Thoracic aorta (tissue), 2 donors: ENCODE data around the gene MN1. TPM values are rescaled to one million over a fixed set of nuclear protein-coding genes. Genes with fewer than 3 reads are reported as not detected.
A peak's percentile ranks its signal among the peaks of the same experiment; 100 is the strongest.

Experiments used
- ATAC-seq: fragments of 150-250 bp; one replicate; pipeline ENCODE4 v1.8.0; 2017; ENCODE audit warnings: low read depth; ENCODE audit not compliant: insufficient number of reproducible peaks, low FRiP score
- DNase-seq: peaks from one replicate; pipeline ENCODE4 v3.0.0-alpha.2; 2020; ENCODE audit warnings: low spot score
- H3K27ac ChIP-seq, 2 donors: fragments of 200-600 bp; sonication (generic); 1 replicate in 1 of 2; 2 replicates in 1 of 2; pipeline ENCODE4 v1.5.1; 2016; ENCODE audit warnings: mild to moderate bottlenecking in 2 of 2, moderate library complexity in 2 of 2
- H3K27me3 ChIP-seq: fragments of 200-600 bp; sonication (generic); replicated peaks from 2 replicates; pipeline ENCODE4 v1.6.0; 2016; ENCODE audit warnings: mild to moderate bottlenecking; ENCODE audit not compliant: insufficient read depth
- H3K36me3 ChIP-seq: fragments of 200-600 bp; sonication (generic); one replicate; pipeline ENCODE4 v1.5.1; 2016
- H3K4me1 ChIP-seq, 2 donors: fragments of 200-600 bp; sonication (generic); 1 replicate in 1 of 2; 2 replicates in 1 of 2; pipeline versions ENCODE4 v1.5.1 to v1.6.0; 2016; ENCODE audit warnings: low read depth in 2 of 2, mild to moderate bottlenecking in 1 of 2; ENCODE audit not compliant: control insufficient read depth in 1 of 2
- H3K4me3 ChIP-seq: fragments of 200-600 bp; sonication (generic); 2 replicates; pipeline ENCODE4 v1.5.1; 2016; ENCODE audit warnings: mild to moderate bottlenecking
- H3K9me3 ChIP-seq: fragments of 200-600 bp; sonication (generic); 2 replicates; pipeline ENCODE4 v1.5.1; 2016
- total RNA-seq, 2 donors: library from RNA; depleted of rRNA; stranded (reverse); fragments of >200 nt; gene quantifications; one replicate each; pipeline versions ENCODE4 v1.1.0 to v1.2.3, GENCODE V29; 2016
- TF ChIP-seq, protein P1 (sequence below): fragments of 200-600 bp; sonication (generic); IDR thresholded peaks from one replicate; pipeline ENCODE4 v1.5.1; 2019; ENCODE audit warnings: antibody characterized with exemption

Gene MN1
- total RNA-seq, 2 donors from 2014 or later, result 30.1 to 39.8 TPM

GRCh38 chr22:27795696-27796517 lies 5.6 kb downstream of the MN1 start:
- Histone ChIP-seq H3K27me3 (no peaks in the 10 kb centered on the region), H3K4me1 (peaks cover 7 to 65% of the 10 kb centered on the region in 2 donors), H3K36me3 (no peaks in the 10 kb centered on the region), H3K27ac (peak overlapping the region; percentile 78 to 95), H3K4me3 (peak overlapping the region; percentile 84), H3K9me3 (no peaks in the 10 kb centered on the region)
- DNase-seq, result no peak
- TF ChIP-seq, protein P1, sequence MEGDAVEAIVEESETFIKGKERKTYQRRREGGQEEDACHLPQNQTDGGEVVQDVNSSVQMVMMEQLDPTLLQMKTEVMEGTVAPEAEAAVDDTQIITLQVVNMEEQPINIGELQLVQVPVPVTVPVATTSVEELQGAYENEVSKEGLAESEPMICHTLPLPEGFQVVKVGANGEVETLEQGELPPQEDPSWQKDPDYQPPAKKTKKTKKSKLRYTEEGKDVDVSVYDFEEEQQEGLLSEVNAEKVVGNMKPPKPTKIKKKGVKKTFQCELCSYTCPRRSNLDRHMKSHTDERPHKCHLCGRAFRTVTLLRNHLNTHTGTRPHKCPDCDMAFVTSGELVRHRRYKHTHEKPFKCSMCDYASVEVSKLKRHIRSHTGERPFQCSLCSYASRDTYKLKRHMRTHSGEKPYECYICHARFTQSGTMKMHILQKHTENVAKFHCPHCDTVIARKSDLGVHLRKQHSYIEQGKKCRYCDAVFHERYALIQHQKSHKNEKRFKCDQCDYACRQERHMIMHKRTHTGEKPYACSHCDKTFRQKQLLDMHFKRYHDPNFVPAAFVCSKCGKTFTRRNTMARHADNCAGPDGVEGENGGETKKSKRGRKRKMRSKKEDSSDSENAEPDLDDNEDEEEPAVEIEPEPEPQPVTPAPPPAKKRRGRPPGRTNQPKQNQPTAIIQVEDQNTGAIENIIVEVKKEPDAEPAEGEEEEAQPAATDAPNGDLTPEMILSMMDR, result no peak
- ATAC-seq, result no peak

DNA sequence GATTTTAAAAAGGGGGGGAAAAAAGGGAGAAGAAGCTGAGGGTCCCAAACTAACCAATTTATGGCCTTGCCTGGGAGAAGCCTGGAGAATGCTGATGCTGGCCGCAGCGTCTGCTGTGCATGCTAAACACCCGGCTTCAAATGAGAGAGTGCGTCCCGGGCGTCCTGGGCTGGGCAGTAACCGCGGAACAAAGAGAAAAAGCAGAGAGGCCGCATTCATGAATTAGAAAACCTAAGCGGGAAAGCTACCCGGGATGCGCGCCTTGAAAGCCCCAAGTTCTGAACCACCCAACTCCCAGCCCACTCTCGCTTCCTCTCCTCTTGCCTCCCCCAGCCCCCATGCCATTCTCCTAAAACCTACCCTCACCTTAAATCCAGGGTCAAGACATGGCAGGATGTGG lies 6.5 kb downstream of the MN1 start:
- H3K36me3 ChIP-seq, result no peaks in the 10 kb centered on the region
- H3K9me3 ChIP-seq, result no peaks in the 10 kb centered on the region
- DNase-seq, result no peak
- peak overlapping the region; percentile 78 to 95 for H3K27ac ChIP-seq
- peak overlapping the region; percentile 84 for H3K4me3 ChIP-seq
- ATAC-seq, result no peak
- H3K27me3 ChIP-seq, result no peaks in the 10 kb centered on the region
- peaks cover 9 to 73% of the 10 kb centered on the region in 2 donors for H3K4me1 ChIP-seq
- TF ChIP-seq, protein P1, result no peak

DNA sequence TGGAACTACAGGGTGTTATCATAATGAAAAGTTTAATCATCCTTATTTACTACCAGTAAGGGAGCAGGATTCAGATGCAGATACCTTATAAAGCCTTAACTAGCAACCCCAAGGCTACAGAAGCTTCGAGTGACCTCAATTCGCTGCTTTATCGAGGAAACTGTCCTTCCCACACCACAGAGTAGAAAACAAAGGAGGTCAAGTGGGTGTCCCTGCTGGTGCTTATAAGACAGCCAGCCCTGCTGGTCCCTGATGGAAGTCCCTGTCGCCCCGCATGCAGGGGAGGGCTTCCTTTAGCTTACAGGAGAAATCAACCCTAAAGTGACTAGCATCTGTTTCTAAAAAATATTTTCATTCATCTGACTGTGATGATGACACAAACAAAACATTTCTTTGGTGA lies 7.3 kb downstream of the MN1 start:
- TF ChIP-seq, protein P1, result no peak
- DNase-seq, result no peak
- peak overlapping the region; percentile 78 to 95 for H3K27ac ChIP-seq
- no peak for ATAC-seq
- H3K4me3 ChIP-seq, result peak overlapping the region; percentile 84
- H3K4me1 ChIP-seq, result peaks cover 11 to 76% of the 10 kb centered on the region in 2 donors
- H3K27me3 ChIP-seq, result no peaks in the 10 kb centered on the region
- H3K9me3 ChIP-seq, result no peaks in the 10 kb centered on the region
- H3K36me3 ChIP-seq, result no peaks in the 10 kb centered on the region

DNA sequence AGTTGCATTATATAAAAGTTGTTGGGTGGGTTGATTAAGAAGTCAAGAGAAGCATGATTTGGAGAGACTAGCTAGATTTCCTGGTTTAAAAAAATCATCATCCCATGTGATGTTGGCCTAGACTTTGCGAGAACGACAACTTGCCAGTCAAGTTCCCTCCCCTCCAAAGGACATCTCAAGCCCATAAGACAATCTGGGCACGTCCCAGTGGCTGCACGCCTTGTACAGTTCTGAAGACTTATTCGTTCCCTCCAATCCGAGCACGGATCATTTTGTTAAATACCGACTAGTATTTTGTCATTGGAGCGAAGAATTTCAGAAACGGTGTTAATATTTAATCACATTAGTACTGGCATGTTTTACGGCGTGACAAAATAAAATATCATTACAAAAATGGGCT lies 8.0 kb downstream of the MN1 start:
- H3K27me3 ChIP-seq, result no peaks in the 10 kb centered on the region
- TF ChIP-seq, protein P1, result no peak
- no peaks in the 10 kb centered on the region for H3K36me3 ChIP-seq
- ATAC-seq, result no peak
- H3K9me3 ChIP-seq, result no peaks in the 10 kb centered on the region
- peaks cover 11 to 76% of the 10 kb centered on the region in 2 donors for H3K4me1 ChIP-seq
- H3K27ac ChIP-seq, result peak overlapping the region; percentile 78 to 95
- DNase-seq, result no peak
- H3K4me3 ChIP-seq, result peak overlapping the region; percentile 84

- Histone ChIP-seq H3K9me3 (no peaks in the 10 kb centered on the region), H3K4me3 (peak overlapping the region; percentile 84), H3K4me1 (peaks cover 17 to 82% of the 10 kb centered on the region in 2 donors), H3K27ac (peak overlapping the region; percentile 78 to 95), H3K27me3 (no peaks in the 10 kb centered on the region), H3K36me3 (no peaks in the 10 kb centered on the region)
- no peak for DNase-seq
- ATAC-seq, result no peak
- TF ChIP-seq, protein P1, result no peak
Observed at GRCh38 chr22:27792452-27793161, 8.9 kb downstream of the MN1 start.
